ENCODE results near the gene ATXN1.
A peak's percentile ranks its signal among the peaks of the same experiment; 100 is the strongest.

ATXN1 gene

GRCh38 chr6:16742116-16742515 is 19.1 kb downstream of the ATXN1 start:
- DNase-seq (ENCODE audit: low spot score): no peak

GRCh38 chr6:16741112-16742016 is 19.9 kb downstream of the ATXN1 start:
- peak; percentile 98 for DNase-seq (ENCODE audit: low spot score)

GRCh38 chr6:16740097-16740496 is 21.2 kb downstream of the ATXN1 start:
- DNase-seq (ENCODE audit: low spot score): no peak

- DNase-seq (ENCODE audit: low spot score): peak; percentile 94
Observed at GRCh38 chr6:16739329-16739801, 21.9 kb downstream of the ATXN1 start.

- DNase-seq (ENCODE audit: low spot score): no peak
Observed at GRCh38 chr6:16737925-16738324, 23.3 kb downstream of the ATXN1 start.

DNA sequence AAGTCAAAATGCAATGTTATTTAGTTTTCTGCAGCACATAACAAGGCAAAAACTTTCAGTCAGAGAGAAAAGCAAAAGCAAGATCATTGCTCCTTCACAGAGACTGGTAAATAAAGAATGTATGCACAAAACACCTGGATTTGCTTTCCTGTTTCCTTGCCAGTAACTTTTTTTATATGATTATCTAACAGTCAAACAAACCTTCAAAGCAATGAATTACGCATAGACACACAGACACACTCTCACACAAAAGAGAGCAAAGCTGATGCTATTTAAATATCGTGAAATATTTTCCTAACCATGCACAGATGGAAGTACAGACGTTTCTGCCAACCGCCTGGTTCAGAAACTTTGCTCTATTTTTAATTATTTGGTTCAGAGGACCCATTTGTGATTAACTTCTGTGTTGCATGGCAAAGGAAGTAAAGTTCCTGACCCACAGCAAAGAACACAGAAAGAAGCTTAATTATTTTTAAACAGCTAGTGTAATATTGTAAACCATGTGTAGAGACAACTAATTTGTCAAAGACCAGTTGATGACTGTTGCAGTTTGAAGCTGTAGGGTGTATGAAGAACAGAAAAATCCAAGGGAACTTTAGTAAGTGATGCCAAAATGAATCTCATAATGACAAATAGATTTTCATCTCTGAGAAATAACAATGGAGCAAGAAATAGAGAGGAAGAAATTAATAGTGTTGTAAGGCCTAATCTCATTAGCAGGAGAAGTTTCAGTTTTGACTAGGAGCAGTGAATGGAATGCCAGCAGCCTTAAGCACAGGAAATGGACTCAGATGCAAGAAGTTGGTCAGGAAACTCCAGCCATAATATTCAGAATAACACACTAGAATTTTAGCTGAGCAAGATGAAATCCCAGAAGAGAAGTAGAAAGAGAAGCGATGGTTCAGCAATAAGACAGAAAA is 24.1 kb downstream of the ATXN1 start:
- DNase-seq (ENCODE audit: low spot score): peak; percentile 51

GRCh38 chr6:16735014-16735413 is 26.2 kb downstream of the ATXN1 start:
- no peak for DNase-seq (ENCODE audit: low spot score)

- no peak for DNase-seq (ENCODE audit: low spot score)
Observed at GRCh38 chr6:16733085-16733484, 28.2 kb downstream of the ATXN1 start.

DNA sequence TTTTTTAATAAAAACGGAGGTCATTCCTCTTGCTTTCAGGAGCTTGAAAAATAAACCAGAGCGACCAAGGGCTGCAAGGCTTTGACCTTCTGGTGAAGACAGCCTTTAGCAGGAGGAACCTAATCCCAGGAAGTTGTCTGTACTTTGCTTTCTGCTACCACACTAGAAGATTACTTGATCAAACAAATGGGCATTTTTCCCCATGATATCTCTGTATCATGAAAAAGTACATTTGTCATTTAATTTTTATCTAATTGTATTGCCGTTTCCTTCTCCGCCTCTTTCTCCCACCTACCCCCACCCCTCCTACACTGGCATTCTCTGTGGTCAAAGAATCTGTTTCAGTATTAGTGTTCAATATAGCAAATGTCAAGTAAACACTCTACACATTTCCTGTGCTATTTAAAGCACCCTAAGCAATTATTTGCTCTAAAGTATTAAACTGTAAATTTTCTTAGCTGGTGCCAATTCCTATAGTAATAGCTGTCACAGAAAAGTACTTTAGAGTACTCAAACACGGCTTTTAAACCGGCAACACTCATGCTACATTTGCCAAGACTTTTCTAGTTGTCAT is 29.7 kb downstream of the ATXN1 start:
- no peak for DNase-seq (ENCODE audit: low spot score)

DNA sequence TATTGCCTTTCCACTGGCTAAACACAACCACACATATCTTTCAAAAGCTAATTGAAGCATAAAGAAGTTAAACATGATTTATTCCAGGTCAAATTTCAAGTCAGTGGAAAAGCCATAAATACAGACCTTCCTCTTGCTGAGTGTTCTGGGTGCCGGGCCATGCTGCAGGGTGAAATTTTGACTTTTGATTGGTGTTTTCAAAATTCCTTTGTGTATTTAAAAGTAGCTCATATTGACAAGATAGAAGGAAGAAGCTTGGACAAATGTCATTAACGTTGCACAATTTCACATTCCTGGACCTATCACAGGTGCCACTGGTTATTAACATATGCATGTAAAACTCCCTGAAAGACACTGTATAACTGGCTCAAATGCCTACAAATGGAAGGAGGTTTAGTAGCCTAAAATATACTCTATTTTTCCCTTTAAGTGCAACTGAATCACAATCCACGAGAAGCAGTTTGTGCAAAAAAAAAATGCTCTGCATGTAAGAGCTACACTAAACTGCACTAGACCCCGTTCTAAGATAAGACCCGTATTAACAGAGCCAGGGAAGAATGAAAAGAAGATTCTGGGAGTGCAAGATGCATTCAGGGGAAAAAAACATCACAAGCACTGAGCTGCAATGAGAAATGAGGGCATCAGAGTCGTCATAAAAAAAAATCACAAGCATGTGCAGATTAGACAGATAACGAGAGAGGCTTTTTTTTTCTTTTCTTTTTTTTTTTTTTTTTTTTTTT is 30.4 kb downstream of the ATXN1 start:
- no peak for DNase-seq (ENCODE audit: low spot score)

DNA sequence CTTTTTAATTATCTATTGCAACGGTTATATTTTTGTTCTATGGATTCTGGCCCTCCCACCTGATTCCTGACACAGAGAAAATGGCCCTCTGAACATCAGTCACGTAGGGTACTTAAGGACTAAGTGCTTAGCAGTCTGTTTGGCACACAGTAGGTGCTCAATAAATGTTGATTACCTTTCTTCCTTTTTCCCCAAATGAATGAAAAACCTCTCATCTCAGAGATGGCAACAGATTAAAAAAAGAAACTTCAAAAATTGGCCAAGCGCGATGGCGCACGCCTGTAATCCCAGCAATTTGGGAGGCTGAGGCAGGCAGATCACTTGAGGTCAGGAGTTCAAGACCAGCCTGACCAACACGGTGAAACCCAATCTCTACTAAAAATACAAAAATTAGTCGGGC is 31.5 kb downstream of the ATXN1 start:
- no peak for DNase-seq (ENCODE audit: low spot score)

DNA sequence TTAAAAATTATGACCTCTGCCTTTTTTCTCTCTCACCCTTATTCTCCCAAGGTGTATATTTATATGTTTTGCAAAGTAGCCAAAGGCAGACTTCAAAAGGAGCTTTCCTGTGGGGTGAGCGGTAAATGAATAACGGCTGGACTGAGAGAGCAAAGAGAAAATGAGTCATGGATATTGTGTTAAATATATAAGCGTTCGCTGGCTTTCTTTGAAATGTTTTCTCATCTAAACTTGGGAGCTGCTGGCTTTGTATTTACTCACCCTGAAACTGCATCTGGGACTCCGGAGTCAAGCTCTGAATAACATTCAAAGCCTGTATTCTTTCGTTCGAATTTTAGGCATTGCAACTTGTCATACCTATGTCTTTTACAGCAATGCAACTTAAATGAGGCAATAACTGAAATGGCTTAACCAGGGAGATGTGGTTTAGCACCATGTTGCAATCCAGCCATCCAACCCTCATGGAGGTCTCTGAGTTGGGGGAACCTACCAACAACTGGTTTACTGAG is 32.0 kb downstream of the ATXN1 start:
- peak; percentile 82 for DNase-seq (ENCODE audit: low spot score)

DNA sequence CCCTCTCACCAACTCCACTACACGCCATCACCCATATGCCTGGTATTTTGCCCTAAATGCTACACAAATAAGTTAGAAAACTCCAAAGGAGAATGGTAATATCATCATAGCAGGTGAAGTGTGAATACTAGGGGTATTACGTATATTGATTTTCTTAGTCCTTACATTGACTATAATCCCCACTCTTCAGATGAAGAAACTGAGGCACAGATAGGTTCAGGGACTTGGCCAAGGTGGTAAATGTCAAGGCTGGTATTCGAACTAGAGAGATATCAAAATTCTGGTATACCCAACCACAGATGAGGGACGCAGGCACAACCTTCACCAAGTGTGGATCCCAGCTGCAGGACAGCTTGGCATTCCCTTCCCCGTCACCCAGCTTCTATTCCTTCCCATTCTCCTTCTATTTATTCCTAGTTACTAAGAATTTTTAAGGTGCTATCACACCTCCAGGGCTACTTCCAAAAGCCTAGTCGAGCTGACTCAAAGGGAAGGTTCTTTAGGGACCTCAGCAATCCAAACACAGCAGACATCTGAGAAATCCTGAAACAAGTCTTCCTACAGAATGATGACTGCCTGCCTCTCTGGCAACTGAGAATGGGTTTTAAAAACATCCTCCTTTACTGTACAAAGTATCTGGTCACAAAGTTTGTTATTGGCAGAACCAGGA is 32.6 kb downstream of the ATXN1 start:
- DNase-seq (ENCODE audit: low spot score): no peak

GRCh38 chr6:16727996-16728395 is 33.3 kb downstream of the ATXN1 start:
- no peak for DNase-seq (ENCODE audit: low spot score)

- peak; percentile 43 for DNase-seq (ENCODE audit: low spot score)
Observed at GRCh38 chr6:16725145-16725864, 36.0 kb downstream of the ATXN1 start.

GRCh38 chr6:16723826-16724225 is 37.4 kb downstream of the ATXN1 start:
- peak; percentile 95 for DNase-seq (ENCODE audit: low spot score)

- no peak for DNase-seq (ENCODE audit: low spot score)
Observed at GRCh38 chr6:16723402-16723801, 37.9 kb downstream of the ATXN1 start.

DNA sequence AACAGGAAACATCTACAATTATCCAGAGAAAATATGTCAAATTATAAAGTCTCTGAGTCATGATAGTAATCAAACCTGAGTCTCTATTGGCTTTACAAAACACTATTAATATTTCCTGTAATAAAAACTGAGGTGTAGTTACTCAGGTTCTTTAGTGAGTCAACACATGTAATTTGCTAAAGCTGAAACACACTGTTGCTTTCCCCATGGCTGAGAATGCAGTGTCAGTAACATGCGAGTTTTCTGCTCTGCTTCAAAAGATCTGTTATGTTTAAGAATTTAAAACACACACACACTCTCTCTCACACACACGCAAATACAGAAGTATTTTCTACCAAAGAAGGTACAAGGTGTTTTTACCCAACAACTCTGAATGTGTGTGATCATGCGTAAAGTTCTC is 38.6 kb downstream of the ATXN1 start:
- peak; percentile 44 for DNase-seq (ENCODE audit: low spot score)

GRCh38 chr6:16721977-16722376 is 39.3 kb downstream of the ATXN1 start:
- DNase-seq (ENCODE audit: low spot score): no peak

- DNase-seq (ENCODE audit: low spot score): no peak
Observed at GRCh38 chr6:16720861-16721260, 40.4 kb downstream of the ATXN1 start.
